Astrocyte of the cerebellum (primary cell): Measurements from ENCODE around the gene TMEM131.
"Not testable (repeated sequence)": the region's sequence is repeated elsewhere in the genome, so short reads cannot be mapped to it uniquely, and the experiment has no call there.

Experiments
- DNase-seq: peaks from one replicate; pipeline ENCODE4 v3.0.0-alpha.2; 2011; ENCODE audit warnings: low read depth
- H3K4me3 ChIP-seq: 2 replicates; pipeline ENCODE4 v1.5.1; 2011; ENCODE audit warnings: mild to moderate bottlenecking, low read depth, low read length, moderate library complexity
- CTCF ChIP-seq: IDR thresholded peaks from 2 replicates; pipeline ENCODE4 v1.5.1; 2012; ENCODE audit warnings: low read length, low read depth, moderate library complexity, mild to moderate bottlenecking; ENCODE audit errors: missing control alignments
- in situ Hi-C: cut with HindIII; loops from 2 replicates; pipeline ENCODE4 v1.10.0; 2017; ENCODE audit warnings: low sequenced_read_pairs

The TMEM131 gene

GRCh38 chr2:97845818-97846217, 149.9 kb downstream of the TMEM131 start:
- no peak for DNase-seq
- TF ChIP-seq CTCF = no peak
- no peak overlapping the region for H3K4me3 ChIP-seq
- in situ Hi-C loops = no loop called here

- DNase-seq = no peak
- H3K4me3 ChIP-seq = no peak overlapping the region
- in situ Hi-C loops = no loop called here
- TF ChIP-seq CTCF = no peak
Observed at GRCh38 chr2:97845133-97845532, 150.6 kb downstream of the TMEM131 start.

GRCh38 chr2:97844311-97844859, 151.4 kb downstream of the TMEM131 start:
- H3K4me3 ChIP-seq = no peak overlapping the region
- in situ Hi-C loops = no loop called here
- DNase-seq = no peak
- TF ChIP-seq CTCF = no peak

GRCh38 chr2:97840198-97840597, 155.6 kb downstream of the TMEM131 start:
- in situ Hi-C loops = no loop called here
- DNase-seq = no peak
- H3K4me3 ChIP-seq = no peak overlapping the region
- TF ChIP-seq CTCF = no peak

GRCh38 chr2:97834610-97835009, 161.1 kb downstream of the TMEM131 start:
- in situ Hi-C loops = no loop called here
- no peak for DNase-seq
- H3K4me3 ChIP-seq = no peak overlapping the region
- TF ChIP-seq CTCF = no peak

GRCh38 chr2:97831121-97831520, 164.6 kb downstream of the TMEM131 start:
- in situ Hi-C loops = no loop called here
- no peak overlapping the region for H3K4me3 ChIP-seq
- no peak for DNase-seq
- no peak for TF ChIP-seq CTCF

GRCh38 chr2:97829255-97829654, 166.5 kb downstream of the TMEM131 start:
- DNase-seq, H3K4me3 ChIP-seq, in situ Hi-C loops: not testable (repeated sequence)

- H3K4me3 ChIP-seq, DNase-seq, in situ Hi-C loops: not testable (repeated sequence)
Observed at GRCh38 chr2:97827013-97827412, 168.7 kb downstream of the TMEM131 start.

- DNase-seq, H3K4me3 ChIP-seq, in situ Hi-C loops: not testable (repeated sequence)
Observed at GRCh38 chr2:97826266-97826847, 169.4 kb downstream of the TMEM131 start.

- in situ Hi-C loops = loop anchor here (25.0 kb wide), 1 partner anchor 563 kb away; no protein-coding TSS in a partner anchor
- DNase-seq, H3K4me3 ChIP-seq: not testable (repeated sequence)
Observed at GRCh38 chr2:97824011-97824410, 171.7 kb downstream of the TMEM131 start.

- in situ Hi-C loops = loop anchor here (25.0 kb wide), 1 partner anchor 565 kb away; no protein-coding TSS in a partner anchor
- DNase-seq, H3K4me3 ChIP-seq: not testable (repeated sequence)
Observed at GRCh38 chr2:97821862-97822261, 173.9 kb downstream of the TMEM131 start.
